ENCODE measurements around the gene TRIM10.

TRIM10 gene

DNA sequence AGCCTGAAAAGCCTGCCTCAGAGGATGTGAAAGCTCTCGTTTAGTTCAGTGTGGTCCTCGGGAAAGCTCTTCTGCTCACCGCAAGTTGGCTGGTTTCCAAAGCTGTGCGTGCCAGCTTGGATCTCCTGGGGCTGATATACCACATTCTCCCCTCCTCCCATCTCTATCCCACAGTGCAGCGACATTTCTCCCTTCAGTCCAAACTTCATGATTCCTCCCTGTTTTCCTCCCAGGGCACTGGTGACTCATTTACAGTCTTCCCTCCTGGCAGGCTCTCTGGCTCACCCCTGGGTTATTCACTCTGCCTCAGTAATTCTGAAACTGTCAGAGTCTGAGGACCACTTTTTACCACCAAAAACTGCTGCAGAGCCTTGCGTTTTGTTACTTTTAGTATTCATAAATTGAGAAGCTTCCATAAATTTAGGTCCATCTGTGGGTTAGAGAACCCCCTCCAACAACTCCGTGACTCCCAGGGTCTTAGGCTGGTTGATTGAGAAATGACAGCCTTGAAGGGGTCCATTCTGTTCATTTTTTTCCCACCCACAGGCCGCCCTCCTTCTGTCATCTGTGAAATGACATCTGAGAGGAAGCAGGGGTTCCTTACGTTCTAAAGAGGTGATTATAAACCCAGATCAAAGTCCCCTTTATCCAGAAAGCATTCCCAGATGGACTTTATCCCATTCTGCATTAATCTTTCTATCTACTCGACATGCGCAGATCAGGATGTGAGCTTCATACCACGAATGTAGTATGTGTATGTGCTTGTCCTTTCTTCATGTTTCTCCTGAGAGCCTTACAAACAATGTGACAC, 6.1 kb downstream of the TRIM10 start:
- no peak overlapping the region for H3K4me3 ChIP-seq (ENCODE audit: low read depth, low read length)
- in situ Hi-C loops (cut with HindIII; ENCODE audit: low sequenced_read_pairs), result no loop called here
- TF ChIP-seq, protein P1, sequence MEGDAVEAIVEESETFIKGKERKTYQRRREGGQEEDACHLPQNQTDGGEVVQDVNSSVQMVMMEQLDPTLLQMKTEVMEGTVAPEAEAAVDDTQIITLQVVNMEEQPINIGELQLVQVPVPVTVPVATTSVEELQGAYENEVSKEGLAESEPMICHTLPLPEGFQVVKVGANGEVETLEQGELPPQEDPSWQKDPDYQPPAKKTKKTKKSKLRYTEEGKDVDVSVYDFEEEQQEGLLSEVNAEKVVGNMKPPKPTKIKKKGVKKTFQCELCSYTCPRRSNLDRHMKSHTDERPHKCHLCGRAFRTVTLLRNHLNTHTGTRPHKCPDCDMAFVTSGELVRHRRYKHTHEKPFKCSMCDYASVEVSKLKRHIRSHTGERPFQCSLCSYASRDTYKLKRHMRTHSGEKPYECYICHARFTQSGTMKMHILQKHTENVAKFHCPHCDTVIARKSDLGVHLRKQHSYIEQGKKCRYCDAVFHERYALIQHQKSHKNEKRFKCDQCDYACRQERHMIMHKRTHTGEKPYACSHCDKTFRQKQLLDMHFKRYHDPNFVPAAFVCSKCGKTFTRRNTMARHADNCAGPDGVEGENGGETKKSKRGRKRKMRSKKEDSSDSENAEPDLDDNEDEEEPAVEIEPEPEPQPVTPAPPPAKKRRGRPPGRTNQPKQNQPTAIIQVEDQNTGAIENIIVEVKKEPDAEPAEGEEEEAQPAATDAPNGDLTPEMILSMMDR (IDR thresholded peaks at IDR 0.05; ENCODE audit: low read depth, low read length, missing control alignments), result no peak
- DNase-seq (ENCODE audit: low read depth), result peak; percentile 49

DNA sequence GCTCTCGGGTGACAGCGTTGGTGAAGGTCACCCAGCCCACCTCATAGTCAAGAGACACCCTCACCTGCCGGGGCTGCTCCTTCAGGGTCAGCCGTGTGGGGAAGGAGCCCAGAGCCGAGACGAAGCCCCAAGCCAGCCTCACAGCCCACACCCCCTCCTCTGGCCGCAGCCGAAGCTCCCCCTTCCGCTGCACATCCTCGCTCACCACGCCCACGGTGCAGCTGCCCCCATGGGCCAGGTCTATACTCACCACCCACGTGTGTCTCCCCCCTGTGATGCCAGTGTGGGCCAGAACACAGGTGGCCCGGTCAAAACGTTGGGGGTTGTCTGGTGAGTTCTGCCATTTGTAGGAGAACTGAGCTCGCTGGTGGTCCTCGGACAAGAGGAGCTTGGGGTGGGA, 7.0 kb downstream of the TRIM10 start:
- no peak overlapping the region for H3K4me3 ChIP-seq (ENCODE audit: low read depth, low read length)

DNA sequence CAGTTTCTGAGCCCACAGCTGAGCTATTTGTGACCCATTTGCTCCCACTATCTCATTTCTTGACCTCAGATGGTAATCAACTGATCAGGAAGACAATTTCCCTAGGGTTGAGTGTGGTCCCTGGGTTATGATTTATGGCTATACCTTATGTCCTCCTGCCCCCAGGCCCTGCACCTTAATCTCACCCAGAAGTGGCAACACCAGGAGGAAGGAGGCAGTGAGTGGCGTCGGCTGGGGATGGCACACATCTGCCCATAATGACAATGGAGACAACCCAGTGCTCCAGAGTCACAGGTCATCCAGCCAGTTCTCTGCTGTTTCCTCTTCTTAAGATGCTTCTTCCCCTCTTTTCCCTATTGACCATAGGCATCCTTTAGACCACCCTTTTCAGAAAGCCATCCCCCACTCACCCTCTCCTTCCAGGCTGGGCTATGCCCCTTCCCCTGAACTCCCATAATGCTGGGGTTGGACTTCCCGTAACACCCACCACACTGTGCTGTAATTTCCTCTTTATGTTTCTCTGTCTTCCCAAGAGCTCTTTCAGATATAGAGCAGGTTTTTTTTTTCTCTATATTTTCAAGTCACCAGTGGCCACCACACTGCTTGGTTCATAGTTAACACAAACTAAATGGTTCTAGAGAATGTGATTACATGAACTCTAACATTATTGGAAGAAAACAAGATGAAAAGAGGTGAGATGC, 8.0 kb downstream of the TRIM10 start:
- H3K4me3 ChIP-seq (ENCODE audit: low read depth, low read length), result no peak overlapping the region
- in situ Hi-C loops (cut with HindIII; ENCODE audit: low sequenced_read_pairs), result no loop called here
- no peak for DNase-seq (ENCODE audit: low read depth)
- TF ChIP-seq, protein P1 (IDR thresholded peaks at IDR 0.05; ENCODE audit: low read depth, low read length, missing control alignments), result no peak

More for the DNA sequence above, 7.0 kb downstream of the TRIM10 start:
- no peak for DNase-seq (ENCODE audit: low read depth)
- in situ Hi-C loops (cut with HindIII; ENCODE audit: low sequenced_read_pairs), result no loop called here
- TF ChIP-seq, protein P1 (IDR thresholded peaks at IDR 0.05; ENCODE audit: low read depth, low read length, missing control alignments), result no peak

DNA sequence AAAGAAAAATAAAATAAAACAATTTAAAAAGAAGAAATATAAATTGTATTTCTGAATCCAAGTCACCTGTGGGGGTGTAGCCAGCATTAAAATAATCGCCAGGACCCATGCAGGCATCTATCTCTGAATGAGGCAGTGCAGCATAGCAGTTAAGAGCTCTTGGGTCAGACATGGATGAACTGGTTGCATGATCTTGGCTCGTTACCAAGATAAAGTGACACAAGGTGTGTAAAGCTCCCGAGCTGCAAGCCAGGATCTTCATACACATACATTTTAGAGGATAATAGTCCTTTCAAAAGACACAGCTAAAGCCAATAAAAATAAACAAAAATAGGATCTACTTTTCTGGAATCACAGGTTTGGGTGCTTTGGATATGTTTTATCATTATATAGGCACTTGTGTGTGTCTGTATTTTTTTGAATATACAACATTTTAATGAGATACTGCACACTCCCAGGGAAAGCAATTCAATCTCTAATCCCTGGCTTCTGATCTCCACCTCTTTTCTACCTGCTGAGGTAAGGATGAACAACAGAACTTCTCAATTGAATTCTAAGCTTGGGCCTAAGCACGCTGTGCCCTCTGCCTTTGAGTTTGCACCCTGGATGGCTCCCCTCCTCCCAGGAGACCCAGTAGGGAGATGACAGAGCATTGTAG, 8.9 kb downstream of the TRIM10 start:
- TF ChIP-seq, protein P1 (IDR thresholded peaks at IDR 0.05; ENCODE audit: low read depth, low read length, missing control alignments), result no peak
- no peak overlapping the region for H3K4me3 ChIP-seq (ENCODE audit: low read depth, low read length)
- in situ Hi-C loops (cut with HindIII; ENCODE audit: low sequenced_read_pairs), result no loop called here
- no peak for DNase-seq (ENCODE audit: low read depth)

DNA sequence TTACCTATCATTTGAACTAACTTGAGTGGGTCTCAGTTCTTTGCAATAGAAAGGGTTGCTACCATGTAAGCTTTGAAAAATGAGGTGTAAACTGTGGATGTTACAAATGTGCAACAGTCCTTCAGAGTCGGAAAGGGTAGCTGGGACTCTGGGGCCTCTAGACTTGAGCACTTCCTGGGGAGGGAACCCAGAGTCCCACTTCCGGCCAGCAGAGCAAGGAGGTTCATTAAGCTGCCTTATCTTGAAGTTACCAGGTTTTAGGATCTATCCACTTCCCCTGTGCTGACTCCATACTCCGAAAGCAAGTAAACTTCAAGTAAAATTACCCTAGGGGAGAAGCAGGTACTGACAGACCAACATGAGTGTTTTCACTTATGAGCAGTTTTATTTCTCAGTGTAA, 9.4 kb downstream of the TRIM10 start:
- in situ Hi-C loops (cut with HindIII; ENCODE audit: low sequenced_read_pairs), result no loop called here
- TF ChIP-seq, protein P1 (IDR thresholded peaks at IDR 0.05; ENCODE audit: low read depth, low read length, missing control alignments), result no peak
- no peak for DNase-seq (ENCODE audit: low read depth)
- H3K4me3 ChIP-seq (ENCODE audit: low read depth, low read length), result no peak overlapping the region

DNA sequence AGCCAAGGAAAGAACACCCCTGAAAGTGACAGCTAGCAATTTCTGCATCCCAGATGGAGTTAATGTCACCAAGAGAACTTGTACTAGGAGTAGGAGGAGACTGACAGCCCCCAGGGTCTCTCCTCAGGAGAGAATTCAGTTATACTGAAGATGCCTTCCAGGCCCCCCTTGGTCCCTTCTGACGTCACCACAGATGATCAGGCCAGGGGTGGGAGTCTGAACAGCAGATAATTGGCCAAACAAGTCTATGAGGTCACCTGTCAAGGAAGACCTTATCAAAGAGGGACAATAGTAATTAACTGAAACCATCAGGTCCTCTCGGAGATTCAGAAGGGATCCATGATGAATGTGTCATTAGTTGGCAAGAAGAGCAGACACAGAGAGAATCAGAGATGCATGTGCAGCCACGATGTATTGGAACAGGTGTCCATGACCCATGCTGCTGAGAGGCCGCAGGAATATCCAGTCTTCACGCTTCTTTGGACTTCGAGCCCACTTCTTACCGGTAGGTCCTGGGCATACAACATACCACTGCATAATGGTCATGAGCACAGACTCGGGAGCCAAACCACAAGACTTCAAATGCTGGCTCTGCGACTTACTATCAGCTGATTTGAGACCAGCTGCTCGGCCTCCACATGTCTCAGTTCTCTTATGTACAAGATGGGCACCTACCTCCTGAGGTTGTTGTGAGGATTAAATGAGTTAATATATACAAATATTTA, 10.2 kb downstream of the TRIM10 start:
- in situ Hi-C loops (cut with HindIII; ENCODE audit: low sequenced_read_pairs), result no loop called here

More for the DNA sequence above, 10.2 kb downstream of the TRIM10 start:
- DNase-seq (ENCODE audit: low read depth), result peak; percentile 28
- TF ChIP-seq, protein P1 (IDR thresholded peaks at IDR 0.05; ENCODE audit: low read depth, low read length, missing control alignments), result no peak
- no peak overlapping the region for H3K4me3 ChIP-seq (ENCODE audit: low read depth, low read length)

All from astrocyte of the cerebellum (primary cell).